ENCODE results near the gene CD84.
"Not testable (repeated sequence)": the region's sequence is repeated elsewhere in the genome, so short reads cannot be mapped to it uniquely, and the experiment has no call there.

CD84 gene

DNA sequence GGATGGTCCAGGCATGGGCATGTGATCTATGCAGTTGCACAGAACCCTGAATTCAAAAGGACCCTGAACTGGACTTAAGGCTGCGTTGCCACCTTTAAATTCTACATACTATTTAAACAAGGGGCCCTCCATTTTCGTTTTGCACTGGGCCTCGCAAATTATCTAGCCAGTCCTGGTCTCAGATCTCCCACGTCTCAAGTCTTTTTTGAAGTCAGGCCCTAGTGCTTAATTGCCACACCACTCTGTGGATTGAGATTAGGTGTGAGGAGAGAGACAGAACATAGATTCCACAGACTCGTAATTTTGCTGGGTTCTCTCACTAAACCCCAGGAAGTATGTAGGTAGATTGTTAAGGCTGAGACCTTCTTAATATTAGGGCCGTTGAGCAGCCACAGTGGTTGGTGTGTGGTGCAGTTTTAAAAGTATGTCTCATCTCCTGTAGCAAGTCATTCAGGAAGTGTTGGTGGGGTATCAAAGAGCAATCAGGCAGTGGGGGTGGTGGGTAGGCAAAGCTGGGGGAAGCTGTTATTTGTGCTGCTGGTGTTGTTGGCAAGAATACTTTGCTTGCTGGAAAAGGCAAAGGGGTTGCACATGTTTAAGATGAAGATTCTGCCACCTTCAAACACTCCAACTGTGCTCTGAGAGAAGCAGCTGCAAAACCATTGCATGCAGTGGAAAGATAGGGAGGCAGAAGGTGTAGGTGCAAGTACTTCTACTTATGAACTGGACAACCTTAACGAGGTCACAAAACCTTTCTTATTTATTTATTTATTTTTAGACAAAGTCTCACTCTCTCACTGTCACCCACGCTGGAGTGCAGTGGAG lies 11.2 kb downstream of the CD84 start:
- DNase-seq, result peak; percentile 66

DNA sequence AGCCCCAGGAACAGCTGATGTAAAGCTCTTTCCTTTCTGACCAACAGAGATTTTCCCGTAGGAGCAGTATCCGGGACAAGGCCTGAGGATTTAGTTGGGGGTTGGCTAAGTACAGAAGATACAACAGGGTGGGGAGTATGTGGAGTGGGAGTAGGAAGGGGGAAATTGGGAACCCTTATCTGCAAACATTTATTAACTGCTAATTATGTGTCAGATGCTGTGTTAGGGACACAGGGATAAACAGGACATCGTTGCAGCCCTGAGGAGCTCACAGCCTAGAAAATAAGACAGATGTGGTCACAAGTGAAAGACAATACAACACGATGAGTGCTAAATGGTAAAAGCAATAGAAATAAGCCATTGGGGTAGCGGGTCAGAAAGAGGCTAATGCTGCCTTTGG lies 12.0 kb downstream of the CD84 start:
- DNase-seq, result no peak

DNA sequence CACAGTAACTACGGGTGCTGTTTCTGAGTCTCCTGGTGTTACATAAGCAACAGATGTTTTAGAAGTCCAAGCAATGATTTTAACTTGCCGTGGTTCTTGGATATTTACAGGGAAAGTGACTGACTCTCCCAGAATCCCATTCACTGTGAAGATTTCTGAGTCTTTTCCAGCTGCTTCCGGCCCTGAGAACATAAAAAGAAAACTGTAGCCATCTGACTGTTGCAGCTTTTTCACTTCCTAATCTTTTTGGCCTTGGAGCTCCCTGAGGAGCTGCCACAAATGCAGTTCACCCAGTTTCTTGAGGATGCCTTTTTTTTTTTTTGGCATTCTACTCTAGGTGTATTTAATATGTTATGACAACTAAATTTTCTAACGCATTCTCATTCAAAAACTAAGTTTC lies 13.7 kb downstream of the CD84 start:
- DNase-seq, result no peak

- DNase-seq, result not testable (repeated sequence)
Observed at GRCh38 chr1:160563230-160563629, 16.1 kb downstream of the CD84 start.

GRCh38 chr1:160562745-160563144 lies 16.6 kb downstream of the CD84 start:
- not testable (repeated sequence) for DNase-seq

DNA sequence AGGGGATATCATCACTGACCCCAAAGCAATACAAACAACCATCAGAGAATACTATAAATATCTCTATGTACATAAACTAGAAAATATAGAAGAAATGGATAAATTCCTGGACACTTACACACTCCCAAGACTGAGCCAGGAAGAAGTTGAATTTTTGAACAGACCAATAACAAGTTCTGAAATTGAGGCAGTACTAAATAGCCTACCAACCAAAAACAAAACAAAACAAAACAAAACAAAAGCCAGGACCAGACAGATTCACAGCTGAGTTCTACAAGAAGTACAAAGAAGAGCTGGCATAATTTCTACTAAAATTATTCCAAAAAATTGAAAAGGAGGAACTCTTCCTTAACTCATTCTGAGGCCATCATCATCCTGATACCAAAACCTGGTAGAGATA lies 18.5 kb downstream of the CD84 start:
- no peak for DNase-seq

GRCh38 chr1:160560045-160560705 lies 19.1 kb downstream of the CD84 start:
- DNase-seq, result no peak

DNA sequence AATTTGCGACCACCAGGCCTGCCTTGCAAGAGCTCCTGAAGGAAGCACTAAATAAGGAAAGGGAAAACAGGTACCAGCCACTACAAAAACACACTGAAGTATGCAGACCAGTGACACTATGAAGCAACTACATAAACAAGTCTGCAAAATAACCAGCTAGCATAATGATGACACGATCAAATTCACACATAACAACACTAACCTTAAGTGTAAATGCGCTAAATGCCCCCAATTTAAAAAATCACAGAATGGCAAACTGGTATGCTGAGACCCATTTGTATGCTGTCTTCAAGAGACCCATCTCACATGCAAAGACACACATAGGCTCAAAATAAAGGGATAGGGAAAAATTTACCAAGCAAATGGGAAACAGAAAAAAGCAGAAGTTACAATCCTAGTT lies 19.9 kb downstream of the CD84 start:
- DNase-seq, result not testable (repeated sequence)

GRCh38 chr1:160558660-160559380 lies 20.5 kb downstream of the CD84 start:
- DNase-seq, result no peak

DNA sequence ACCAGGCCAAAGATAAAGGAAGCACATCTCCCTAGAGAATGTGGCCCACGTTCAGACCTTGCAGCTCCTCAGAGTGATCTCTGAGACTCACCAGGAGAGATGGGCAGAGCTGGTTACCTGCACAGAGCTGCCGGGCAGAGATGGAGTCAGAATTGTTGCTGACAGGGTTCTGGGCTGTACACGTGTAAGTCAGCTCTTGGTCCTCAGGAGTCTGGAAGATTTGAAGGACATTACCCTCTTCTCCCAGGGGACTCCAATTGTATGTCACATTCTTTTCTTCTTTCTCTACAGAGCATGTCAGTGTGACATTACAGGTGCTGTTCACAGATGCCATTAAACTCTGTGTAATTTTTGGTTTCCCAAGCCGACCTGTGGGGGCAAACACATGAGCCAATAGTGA lies 25.5 kb downstream of the CD84 start:
- DNase-seq, result no peak

DNA sequence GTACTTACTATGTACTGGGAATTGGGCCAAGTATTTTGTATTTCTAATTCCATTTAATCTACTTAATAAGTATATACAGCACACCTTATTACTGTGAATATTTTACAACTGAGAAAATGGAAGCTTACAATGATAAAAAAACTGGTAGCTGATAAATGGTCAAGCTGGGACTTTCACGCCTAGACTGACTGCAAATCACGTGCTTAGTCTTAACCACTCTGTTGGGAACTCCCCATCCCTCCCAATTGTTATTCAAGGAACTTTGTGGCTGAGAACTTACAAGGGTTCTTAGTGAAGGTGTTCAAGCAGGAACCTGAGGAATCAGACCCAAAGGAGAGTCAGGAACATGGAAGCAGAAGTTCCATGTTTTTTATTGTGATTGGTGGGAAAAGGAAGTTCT lies 26.9 kb downstream of the CD84 start:
- DNase-seq, result no peak

DNA sequence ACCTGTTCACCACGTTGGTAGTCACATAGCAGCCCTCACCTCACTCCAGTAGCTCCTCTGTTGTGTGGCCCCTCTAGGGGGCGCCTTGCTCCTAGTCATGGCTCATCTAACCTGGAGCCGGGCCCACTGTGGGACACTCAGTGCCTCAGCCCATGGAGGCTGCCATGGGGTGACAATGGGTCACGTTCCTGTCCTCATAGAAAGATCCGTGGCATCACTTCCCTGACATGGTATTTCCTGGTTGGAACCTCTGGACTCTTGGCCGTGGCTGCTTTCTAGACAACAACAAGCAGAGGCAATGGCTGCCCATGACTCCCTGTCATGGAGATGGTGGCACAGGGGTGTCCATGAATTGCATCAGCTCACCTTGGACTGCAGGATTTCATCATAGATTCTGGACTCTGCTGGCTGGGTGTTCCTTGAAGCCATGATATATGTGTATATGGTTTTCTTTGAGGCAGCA lies 28.7 kb downstream of the CD84 start:
- peak; percentile 55 for DNase-seq

GRCh38 chr1:160549665-160550006 lies 29.7 kb downstream of the CD84 start:
- DNase-seq, result no peak

- no peak for DNase-seq
Observed at GRCh38 chr1:160548960-160549664, 30.2 kb downstream of the CD84 start.

DNA sequence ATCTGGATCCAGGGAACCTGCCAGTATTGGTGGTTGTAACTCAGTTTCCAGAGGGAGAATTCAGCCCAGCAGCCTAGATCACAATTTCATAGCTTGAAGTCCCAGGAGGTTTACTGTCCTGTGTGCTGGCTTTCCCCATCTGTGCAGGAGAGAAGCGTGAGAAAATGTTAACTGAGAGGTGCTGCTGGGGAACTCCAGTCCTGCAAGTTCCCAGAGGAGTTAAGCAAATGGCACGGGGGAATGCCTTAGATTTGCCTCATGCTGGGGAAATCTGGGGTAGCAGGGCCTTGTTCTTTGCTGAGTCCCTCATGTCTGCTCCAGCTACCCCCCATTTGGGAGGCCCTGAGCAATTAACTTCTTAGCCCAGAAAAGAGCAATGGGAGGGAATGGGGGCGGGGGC lies 31.1 kb downstream of the CD84 start:
- no peak for DNase-seq

DNA sequence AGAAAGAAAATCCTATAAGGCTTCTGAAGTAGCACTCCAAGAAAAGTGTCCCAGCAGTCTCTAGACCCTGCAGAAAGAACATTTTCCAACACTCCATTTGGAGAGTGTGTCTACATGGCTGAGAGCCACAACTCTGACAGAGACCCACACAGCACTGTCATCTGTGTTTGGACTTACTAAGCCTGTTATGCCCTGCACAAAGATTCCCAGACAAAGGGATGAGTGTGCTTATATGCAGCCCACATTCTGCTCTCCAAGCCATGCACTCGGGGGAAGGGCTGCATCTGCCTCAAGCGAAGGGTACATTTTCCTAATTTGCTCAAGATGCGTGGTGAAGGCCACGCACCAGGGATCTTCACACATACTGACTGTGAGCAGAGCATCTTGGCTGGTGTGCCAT lies 31.9 kb downstream of the CD84 start:
- DNase-seq, result no peak

GRCh38 chr1:160546942-160547341 lies 32.4 kb downstream of the CD84 start:
- DNase-seq, result no peak

DNA sequence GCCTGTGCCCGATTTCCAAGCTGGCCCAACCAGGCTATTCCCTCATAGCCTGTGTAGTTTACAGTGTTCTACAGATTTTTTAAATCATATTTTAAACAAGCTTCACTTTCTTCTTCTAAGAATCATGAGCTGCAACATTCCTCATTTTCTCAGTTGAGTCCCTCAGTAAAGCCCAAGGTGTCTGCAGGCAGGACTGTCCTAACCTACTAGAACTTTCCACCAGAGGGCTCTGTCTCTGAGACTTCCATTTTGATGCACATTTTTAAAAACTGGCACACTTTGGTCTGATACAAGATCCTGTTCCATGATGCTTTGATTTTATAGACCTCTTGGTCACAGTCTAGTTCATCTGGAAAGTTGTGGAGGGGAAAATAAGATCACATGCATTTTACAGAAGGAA lies 34.6 kb downstream of the CD84 start:
- no peak for DNase-seq

DNA sequence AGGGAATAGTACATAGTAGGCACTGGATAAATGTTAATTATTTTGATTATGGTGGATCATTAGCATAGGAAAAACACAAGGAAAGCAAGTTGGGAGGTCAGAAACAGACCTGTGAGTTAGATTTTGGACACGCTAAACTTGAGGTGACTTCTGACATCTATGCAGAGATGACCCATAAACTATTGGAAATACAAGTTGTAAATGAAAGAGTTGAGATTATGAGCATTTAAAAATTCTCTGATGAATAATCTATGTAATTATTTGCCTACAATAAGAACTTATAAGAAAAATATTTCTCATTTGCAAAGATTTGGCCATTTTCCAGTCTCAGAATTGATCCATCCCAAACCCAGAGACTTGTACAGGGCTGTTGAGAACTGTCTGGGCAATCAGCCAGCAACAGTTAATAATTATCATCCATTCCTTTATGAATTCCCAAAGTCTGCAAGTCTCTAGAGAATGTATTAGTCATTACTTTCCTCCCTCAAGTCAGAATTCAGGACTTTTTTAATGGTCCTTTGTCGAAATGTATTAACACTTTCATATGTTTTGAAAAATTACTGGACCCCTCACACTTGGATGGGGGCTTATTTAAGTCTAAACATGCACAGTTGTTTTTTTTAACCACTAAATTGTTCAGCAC lies 36.9 kb downstream of the CD84 start:
- no peak for DNase-seq

DNA sequence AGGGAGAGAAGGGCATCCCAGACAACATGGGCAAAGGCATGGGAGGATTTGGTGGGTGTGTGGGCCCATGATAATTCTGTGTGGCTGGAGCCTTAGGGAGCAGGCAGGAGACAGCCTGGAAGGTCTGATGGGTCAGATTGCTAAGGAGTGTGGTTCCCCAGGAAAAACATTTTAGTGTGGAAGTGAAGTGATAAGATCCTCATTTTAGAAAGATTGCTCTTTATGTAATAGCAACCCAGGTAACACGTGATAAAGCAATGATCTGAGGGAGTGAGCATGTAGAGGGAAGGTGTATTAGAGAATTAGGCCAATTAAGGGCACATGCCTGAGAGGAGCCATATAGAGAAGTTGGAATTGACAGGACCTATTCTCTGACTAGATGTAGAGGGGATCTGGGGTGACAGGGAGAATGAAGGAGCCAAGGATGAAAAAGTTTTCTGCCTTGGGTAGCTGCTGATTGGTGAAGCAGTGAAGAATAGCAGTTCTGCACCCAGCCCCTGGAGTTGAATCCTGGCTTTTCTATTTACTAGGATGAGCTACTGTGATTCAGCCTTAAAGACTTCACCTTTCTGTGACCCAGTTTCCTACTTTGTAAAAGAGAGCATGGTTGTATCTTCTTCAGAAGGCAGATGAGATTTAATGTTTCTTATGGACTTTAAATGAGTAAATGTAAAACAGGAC lies 37.5 kb downstream of the CD84 start:
- no peak for DNase-seq

GRCh38 chr1:160540859-160541233 lies 38.5 kb downstream of the CD84 start:
- no peak for DNase-seq

Measured in activated naive CD4-positive, alpha-beta T cell treated with anti-CD3 and anti-CD28 coated beads, Interleukin-2, amount 50 U/mL, for 16 hours (primary cell).